LNCAP (cell line): ENCODE results near the gene HAPLN2.
A peak's percentile ranks its signal among the peaks of the same experiment; 100 is the strongest.

ENCODE experiments used
- TF ChIP-seq, protein P1 (sequence below): fragments of 450-650 bp; IDR thresholded peaks from 2 replicates; pipeline ENCODE4 v1.5.1; 2017; ENCODE audit warnings: mild to moderate bottlenecking

The HAPLN2 gene

DNA sequence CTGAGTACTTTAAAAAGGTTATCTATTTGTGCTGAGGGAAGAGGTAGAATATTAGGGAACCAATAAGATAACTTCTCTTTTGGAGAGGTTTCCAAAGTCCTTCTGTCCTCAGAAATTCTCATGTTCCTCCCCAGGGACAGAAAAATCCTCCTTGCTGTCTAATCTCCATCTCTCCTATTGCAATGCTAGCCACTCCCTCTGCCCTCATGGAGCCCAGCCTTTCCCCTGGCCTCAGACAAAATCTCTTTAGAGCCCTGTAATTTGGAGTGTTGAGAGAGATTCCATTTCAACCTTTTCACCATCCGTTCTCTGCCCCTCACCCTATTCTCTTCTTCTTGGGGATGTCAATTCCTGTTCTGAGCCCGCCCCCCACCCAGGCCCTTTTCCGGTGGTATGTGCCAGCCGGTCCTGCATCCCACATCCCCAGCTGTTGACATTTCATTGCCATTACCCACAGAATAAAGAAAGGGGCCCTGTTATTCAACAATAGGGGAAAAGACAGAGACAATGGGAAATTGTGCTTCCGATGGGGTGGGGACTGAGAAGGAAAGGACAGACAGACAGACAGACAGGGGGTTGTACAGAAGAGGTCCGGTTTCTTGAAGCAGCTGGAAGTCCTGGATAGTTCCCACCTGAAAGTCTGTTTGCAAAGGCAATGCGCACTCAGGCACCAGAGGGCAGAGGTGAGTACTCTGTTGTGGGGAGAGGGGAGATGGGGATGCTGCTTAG lies at the start of gene HAPLN2:
HAPLN2 (plus strand) TSS at position 563 of the 729 bp plus-strand sequence. CDS start 4,076 bp downstream, outside the sequence.
- TF ChIP-seq, protein P1, sequence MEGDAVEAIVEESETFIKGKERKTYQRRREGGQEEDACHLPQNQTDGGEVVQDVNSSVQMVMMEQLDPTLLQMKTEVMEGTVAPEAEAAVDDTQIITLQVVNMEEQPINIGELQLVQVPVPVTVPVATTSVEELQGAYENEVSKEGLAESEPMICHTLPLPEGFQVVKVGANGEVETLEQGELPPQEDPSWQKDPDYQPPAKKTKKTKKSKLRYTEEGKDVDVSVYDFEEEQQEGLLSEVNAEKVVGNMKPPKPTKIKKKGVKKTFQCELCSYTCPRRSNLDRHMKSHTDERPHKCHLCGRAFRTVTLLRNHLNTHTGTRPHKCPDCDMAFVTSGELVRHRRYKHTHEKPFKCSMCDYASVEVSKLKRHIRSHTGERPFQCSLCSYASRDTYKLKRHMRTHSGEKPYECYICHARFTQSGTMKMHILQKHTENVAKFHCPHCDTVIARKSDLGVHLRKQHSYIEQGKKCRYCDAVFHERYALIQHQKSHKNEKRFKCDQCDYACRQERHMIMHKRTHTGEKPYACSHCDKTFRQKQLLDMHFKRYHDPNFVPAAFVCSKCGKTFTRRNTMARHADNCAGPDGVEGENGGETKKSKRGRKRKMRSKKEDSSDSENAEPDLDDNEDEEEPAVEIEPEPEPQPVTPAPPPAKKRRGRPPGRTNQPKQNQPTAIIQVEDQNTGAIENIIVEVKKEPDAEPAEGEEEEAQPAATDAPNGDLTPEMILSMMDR = peak; percentile 77

DNA sequence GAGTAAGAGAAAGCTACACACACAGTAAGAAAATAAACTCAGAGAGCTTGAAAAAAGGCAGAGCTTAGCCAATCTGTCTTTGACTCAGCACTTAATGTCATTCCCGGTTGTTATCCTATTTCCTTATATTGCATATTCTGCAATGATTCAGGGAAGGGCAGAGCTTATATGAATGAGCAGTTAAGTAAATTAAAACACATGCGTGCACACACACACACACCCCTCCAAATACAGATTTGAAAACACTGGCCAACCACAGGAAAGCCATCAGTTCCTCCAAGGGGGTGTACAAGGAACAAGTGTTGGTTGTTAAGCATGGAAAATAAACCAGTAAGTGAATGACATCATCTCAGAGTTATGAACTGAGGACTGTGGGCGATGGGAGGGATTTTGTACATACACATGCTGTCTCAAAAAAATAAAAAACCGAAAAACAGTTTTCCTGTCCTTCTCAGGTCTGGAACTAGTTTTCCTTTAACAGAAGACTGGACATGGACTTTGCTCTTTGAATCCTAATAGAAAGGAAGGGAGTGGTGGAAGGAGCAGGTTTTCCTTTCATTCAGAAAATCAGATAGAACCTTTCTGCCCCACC lies 47.9 kb upstream of the HAPLN2 start:
- TF ChIP-seq, protein P1 = no peak

DNA sequence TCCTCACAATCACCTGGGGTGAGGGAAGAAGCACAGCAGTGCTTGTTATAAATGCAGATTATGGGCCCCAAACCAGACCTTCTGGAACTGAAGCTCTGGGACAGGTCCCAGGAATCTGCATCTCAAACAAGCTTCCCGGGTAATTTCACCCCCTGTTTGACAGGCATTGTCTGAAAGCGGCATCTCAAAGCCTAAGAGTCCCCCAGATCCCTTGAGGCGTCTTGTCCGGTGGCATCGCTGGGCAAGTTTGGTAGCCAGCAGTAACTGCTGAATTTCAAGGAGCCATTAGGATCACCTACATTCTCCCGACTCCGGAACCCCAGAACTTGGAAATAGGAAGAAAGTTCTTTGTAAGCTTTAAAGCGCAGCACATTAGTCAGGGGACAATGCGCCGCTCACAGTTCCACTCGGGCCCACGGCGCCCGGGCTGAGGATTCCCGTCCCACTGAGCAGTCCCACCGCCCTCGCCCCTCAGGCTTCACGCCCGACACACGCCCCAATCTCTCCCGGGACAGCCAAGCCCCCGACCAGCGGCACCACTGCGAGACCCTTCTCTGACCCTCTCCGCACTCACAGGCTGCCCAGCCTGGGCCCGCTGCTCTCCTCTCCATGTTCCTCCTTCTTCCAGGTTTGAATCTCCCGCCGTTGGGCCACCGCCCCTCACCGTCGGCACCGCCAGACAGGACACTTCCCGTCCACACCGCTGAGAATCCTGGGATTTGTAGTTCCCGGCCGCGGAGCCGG lies 47.1 kb upstream of the HAPLN2 start, which contains the start of gene IQGAP3:
IQGAP3 (minus strand) TSS at position 647 of the 744 bp plus-strand sequence; CDS start at position 611, 36 bp downstream.
- TF ChIP-seq, protein P1 = no peak

DNA sequence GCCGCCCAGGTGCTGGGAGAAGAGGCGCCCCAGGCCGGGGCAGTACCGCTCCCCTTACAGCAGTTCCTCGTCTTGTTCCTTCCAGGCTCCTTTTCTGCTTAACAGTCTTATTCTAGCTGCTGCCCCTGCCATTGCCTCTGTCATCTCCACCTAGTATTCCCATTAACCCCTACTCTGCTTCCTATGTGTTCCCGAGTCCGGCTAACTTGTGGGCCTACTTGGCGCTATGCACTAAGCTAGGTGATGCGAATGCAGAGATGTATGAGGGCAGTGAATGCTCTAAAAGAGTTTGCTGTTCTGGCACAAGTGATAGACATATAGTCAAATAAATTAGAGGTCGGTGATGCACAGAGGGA lies 46.6 kb upstream of the HAPLN2 start:
- TF ChIP-seq, protein P1 = no peak

DNA sequence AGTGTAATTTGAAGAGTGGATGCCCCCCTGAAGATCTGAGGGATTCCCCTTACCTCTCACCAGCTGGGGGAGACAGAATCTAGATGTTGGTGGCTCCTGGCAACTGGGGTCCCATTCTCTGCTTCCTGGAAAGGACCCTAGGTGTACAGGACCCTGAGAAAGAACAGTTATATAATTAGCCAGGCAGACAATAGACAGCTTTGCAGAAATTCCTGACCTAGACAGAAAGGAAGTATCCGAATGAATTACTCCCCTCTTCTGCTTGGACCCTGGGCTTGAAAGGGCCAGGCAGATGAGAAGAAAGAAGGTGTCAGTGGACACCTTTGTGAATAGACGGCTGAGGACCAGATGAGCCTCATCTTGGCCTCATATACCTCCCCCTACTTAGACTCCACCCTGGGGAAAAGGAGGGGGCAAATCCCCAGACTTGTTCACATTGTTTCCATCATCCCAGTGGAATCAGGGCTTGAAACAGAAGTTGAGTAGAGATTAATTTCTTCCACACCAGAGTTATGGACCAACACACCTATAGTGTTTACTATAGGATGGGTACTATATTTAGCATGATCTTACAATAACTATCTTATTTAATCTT lies 45.1 kb upstream of the HAPLN2 start:
- TF ChIP-seq, protein P1 = no peak

DNA sequence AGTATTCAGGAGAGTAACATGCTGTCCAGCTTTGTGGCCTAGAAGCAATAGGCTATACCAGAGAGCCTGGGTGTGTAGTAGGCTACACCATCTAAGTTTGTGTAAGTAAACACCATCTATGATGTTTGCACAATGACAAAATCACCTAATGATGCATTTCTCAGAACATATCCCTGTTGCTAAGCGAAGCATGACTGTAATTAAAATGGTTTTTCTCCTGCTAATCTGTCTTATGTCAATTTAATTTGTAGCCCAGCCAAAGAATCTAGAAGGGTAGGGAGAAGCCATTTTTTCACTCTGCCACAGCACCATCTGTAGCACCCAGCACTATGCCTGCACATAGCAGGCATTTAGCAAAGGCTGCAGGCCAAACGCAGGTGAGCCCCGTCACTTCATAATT lies 41.7 kb upstream of the HAPLN2 start:
- TF ChIP-seq, protein P1 = no peak

DNA sequence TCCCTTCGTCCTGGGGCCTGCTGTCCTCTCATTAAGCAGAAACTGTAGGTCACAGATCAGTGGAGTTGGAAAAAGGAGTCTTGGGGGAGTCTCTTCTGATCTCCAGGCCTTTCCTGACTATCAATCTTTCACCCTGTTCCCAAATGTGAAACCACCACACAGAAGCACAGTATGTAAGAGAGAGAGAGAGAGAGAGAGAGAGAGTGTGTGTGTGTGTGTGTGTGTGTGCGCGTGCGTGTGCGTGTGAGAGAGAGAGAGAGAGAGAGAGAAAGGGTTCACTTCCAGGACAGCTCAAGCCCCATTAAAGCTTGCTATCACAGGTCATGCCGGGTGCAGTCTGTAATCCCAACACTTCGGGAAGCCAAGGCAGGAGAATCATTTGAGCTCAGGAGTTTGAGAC lies 41.2 kb upstream of the HAPLN2 start:
- TF ChIP-seq, protein P1 = no peak
